GM21717 (cell line): ENCODE measurements around the gene COL4A2.

ENCODE experiments used
- ATAC-seq: cut with Tn5 transposase; IDR thresholded peaks from one replicate; pipeline ENCODE4 v1.9.1; 2021; ENCODE audit warnings: mild to moderate bottlenecking, moderate library complexity; ENCODE audit not compliant: unreplicated experiment

Gene COL4A2

GRCh38 chr13:110289661-110290060 is 17.4 kb upstream of the COL4A2 start:
- no peak for ATAC-seq

- no peak for ATAC-seq
Measured at GRCh38 chr13:110290153-110290552, 16.9 kb upstream of the COL4A2 start.

GRCh38 chr13:110290826-110291225 is 16.3 kb upstream of the COL4A2 start:
- ATAC-seq, result no peak

GRCh38 chr13:110291286-110291685 is 15.8 kb upstream of the COL4A2 start:
- no peak for ATAC-seq

- ATAC-seq, result no peak
Measured at GRCh38 chr13:110293037-110293436, 14.0 kb upstream of the COL4A2 start.

- no peak for ATAC-seq
Measured at GRCh38 chr13:110293649-110294048, 13.4 kb upstream of the COL4A2 start.

GRCh38 chr13:110294146-110294545 is 12.9 kb upstream of the COL4A2 start:
- no peak for ATAC-seq

GRCh38 chr13:110294622-110295021 is 12.5 kb upstream of the COL4A2 start:
- ATAC-seq, result no peak

GRCh38 chr13:110297011-110297410 is 10.1 kb upstream of the COL4A2 start:
- ATAC-seq, result no peak

- ATAC-seq, result no peak
Measured at GRCh38 chr13:110297766-110298504, 9.1 kb upstream of the COL4A2 start.

- no peak for ATAC-seq
Measured at GRCh38 chr13:110298505-110299282, 8.4 kb upstream of the COL4A2 start.

- ATAC-seq, result no peak
Measured at GRCh38 chr13:110299283-110299840, 7.7 kb upstream of the COL4A2 start.

GRCh38 chr13:110300090-110300815 is 6.8 kb upstream of the COL4A2 start:
- no peak for ATAC-seq

- no peak for ATAC-seq
Measured at GRCh38 chr13:110301083-110301482, 6.0 kb upstream of the COL4A2 start.

GRCh38 chr13:110301606-110302553 is 5.2 kb upstream of the COL4A2 start:
- no peak for ATAC-seq

GRCh38 chr13:110302997-110303396 is 4.1 kb upstream of the COL4A2 start:
- ATAC-seq, result no peak

GRCh38 chr13:110303644-110304043 is 3.4 kb upstream of the COL4A2 start:
- no peak for ATAC-seq

GRCh38 chr13:110304256-110304655 is 2.8 kb upstream of the COL4A2 start:
- no peak for ATAC-seq

- ATAC-seq, result no peak
Measured at GRCh38 chr13:110305001-110305400, 2.1 kb upstream of the COL4A2 start.

GRCh38 chr13:110305544-110305943 is 1.5 kb upstream of the COL4A2 start:
- ATAC-seq, result no peak
